Stimulated activated CD4-positive, alpha-beta T cell treated with anti-CD3 and anti-CD28 coated beads, Interleukin-15, amount 100 ng/mL, for 24 hours (primary cell): ENCODE data around the gene AMMECR1.
"Not testable (repeated sequence)": the region's sequence is repeated elsewhere in the genome, so short reads cannot be mapped to it uniquely, and the experiment has no call there.

Experiments used
- DNase-seq: peaks from one replicate; pipeline ENCODE4 v3.0.0-alpha.2; 2020

The AMMECR1 gene

DNA sequence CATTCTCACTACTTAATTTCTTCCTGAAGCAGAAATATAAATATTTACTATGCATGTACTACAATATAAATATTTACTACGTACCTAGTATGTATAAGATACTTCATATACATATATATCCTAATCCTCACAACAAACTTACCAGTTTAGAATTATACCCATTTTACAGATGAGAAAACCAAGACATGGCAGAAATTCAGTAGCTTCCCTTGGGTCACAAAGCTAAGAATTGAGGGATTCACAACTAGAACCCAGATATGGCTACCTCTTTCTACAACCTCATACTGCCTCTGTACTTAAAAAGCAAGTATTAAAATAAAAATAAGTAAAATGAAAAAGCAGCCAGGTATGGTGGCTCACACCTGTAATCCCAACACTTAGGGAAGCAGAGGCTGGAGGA, 65.9 kb downstream of the AMMECR1 start:
- no peak for DNase-seq

DNA sequence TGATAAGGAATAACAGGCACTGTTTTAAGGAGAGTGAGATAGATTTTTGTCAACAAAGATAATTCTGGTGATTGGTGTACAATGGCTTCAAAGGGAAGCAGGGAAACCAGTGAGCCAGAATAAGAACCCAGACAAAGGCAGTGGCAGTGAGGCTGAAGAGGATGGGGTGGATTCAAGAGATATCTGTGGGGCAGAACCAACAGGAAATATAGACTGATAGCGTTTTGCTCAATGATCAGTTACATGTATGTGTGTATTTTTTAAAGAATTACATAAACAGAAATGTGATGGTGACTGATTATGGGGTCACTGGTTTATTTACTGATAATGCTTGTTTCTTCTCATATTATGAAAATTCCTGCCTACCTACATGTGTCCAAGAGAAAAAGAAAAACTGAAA, 66.4 kb downstream of the AMMECR1 start:
- no peak for DNase-seq

DNA sequence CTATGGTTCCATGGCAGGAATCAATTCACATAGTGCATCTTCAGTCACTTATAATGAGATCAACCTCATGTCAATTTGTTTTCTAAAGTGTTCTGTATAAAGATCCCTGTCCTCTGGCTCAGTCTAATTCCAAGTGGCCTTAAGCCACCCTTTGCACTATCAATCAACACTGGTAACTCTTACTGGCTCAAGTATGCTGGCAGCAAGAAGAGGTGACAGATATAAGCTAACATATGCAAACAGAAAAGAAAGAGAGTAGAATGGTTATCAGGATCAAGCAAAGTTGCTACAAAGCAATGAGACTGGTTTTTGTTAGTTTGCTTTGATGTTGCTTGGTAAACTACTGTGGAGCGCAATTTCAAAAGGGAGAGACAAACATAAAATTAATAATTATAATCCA, 67.0 kb downstream of the AMMECR1 start:
- DNase-seq: no peak

DNA sequence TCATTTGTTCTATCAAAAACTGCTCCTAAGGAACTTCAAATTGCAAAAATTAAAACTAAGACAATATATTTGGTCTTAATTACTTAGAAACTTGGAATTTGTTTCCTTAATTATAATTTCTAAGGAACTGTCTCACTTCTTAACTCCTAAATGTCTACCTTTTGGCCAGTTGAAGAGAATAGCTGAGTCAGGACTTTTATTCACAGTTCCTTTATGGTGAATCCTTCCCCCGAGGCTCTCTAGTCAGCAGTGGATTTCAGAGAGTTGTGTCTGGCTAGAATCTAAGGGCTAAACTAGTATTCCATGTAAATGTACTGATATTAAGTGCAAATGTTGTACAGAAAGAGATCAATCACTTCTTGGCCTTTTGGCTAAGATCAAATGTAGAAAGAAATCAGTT, 69.3 kb downstream of the AMMECR1 start:
- no peak for DNase-seq

DNA sequence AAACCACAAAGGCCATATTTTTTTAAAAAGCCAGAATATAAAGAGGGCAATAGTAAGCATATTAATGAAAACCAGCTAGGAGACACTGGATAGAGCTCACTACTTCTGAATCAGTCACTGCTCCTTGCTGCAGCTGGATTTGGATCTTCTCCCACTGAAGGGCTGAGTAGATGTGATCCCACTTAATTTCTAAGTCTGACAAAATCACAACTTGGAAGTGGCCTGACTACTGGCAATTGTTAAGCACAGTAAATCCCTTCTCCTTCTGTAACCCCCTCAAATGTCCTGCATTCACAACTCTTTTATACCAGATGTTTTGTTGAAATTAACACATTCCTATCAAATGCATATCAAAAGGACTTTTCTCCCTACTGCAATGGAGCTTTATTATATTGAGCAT, 72.9 kb downstream of the AMMECR1 start:
- no peak for DNase-seq

DNA sequence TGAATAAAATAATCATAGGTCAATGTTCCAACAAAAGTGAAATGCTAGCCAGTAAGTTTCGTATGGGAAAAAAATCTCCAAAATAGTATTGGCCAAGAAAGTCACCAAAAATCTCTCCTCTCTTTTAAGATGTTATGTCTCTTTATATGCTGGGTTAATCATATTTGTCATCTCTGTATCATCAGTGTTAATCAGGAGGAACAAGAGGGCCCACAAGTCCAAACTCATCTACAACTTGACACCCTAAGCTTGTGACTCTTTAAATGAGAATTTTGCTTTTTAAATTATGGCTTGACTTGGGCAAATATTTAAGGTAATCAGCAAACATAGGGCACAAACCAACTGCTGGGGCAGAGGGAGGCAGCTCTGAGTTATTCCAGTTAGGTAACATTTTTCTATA, 75.5 kb downstream of the AMMECR1 start:
- DNase-seq: no peak

DNA sequence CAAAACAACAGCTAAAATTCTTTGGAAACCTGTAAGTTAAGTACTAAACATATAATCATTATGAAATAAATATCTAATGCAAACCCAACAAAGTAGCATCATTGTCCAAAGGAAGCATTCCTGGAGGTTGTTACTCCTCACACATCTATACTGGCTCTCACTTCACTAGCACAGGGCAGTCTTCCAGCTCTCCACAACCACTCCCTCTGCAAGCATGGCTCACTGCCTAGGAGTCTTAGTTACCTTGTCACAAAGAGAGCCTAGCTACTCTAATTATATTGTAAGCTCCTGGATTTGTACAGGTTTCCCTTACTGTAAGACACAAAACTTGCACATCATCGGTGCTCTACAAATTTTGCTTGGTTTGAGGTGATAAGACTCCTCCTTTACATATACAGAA, 76.1 kb downstream of the AMMECR1 start:
- DNase-seq: no peak

DNA sequence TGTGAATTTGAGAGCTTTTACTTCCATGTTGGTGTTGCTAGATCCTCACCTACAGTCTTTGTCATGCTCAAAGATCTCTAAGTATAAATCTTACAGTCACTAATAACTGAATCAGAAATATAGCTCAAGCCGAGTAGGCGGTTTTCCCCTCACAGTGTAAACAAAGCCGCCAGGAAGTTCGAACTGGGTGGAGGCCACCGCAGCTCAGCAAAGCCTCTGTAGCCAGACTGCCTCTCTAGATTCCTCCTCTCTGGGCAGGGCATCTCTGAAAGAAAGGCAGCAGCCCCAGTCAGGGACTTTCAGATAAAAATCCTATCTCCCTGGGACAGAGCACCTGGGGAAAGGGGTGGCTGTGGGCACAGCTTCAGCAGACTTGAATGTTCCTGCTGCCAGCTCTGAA, 79.6 kb downstream of the AMMECR1 start:
- DNase-seq: peak; percentile 25

DNA sequence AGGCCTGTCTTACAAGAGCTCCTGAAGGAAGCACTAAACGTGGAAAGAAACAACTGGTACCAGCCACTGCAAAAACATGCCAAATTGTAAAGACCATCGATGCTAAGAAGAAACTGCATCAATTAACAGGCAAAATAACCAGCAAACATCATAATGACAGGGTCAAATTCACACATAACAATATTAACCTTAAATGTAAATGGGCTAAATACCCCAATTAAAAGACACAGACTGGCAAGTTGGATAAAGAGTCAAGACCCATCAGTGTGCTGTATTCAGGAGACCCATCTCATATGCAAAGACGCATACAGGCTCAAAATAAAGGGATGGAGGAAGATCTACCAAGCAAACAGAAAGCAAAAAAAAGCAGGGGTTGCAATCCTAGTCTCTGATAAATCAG, 86.4 kb downstream of the AMMECR1 start:
- DNase-seq: not testable (repeated sequence)

DNA sequence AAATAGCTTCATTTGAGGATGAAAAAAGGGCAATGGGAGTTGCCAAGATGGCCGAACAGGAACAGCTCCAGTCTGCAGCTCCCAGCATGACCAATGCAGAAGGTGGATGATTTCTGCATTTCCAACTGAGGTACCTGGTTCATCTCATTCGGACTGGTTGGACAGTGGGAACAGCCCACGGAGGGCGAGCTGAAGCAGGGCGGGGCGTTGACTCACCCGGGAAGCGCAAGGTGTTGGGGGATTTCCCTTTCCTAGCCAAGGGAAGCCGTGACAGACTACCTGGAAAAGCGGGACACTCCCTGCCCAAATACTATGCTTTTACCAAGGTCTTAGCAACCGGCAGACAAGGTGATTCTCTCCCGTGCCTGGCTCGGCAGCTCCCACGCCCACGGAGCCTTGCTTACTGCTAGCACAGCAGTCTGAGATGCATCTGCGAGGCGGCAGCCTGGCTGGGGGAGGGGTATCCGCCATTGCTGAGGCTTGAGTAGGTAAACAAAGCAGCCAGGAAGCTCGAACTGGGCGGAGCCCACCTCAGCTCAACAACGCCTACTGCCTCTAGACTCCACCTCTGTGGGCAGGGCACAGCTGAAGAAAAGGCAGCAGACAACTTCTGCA, 88.3 kb downstream of the AMMECR1 start:
- DNase-seq: peak; percentile 75

DNA sequence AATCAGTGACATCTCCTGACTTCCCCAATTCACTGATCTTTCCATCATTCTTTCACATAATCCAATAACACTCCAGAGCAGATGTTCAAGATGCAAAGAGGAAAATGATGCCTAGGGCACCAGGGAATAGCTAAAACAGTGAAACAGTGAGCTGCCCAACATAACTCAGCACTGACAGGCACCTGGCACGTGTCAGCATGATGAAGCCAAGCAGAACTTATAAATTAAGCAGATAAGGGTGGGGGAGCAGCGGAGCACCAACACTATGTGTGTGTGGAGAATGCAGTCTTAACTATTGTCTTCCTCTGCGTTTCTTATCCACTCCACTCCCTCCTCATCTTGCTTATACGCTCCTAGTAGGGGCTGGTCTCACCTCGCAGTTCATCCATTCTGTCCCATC, 89.4 kb downstream of the AMMECR1 start:
- DNase-seq: no peak

DNA sequence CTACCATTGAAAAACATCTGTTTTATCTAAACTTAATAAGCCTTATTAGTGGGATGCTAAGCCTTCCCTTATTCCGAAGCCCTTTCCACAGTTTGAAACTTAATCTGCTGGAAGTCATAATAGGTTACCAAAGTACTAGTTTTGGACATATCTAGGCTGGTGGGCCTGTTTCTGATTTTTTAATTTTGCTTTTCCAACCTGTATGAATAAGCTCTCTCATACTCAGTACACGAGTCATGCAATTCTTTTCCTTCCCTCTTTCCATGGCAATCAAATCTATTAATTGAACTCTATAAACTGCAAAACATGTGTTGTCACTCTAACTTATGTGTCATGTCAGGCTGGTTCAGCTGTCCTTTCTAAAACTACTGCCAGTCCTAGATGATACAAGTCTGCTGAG, 91.0 kb downstream of the AMMECR1 start:
- DNase-seq: no peak

DNA sequence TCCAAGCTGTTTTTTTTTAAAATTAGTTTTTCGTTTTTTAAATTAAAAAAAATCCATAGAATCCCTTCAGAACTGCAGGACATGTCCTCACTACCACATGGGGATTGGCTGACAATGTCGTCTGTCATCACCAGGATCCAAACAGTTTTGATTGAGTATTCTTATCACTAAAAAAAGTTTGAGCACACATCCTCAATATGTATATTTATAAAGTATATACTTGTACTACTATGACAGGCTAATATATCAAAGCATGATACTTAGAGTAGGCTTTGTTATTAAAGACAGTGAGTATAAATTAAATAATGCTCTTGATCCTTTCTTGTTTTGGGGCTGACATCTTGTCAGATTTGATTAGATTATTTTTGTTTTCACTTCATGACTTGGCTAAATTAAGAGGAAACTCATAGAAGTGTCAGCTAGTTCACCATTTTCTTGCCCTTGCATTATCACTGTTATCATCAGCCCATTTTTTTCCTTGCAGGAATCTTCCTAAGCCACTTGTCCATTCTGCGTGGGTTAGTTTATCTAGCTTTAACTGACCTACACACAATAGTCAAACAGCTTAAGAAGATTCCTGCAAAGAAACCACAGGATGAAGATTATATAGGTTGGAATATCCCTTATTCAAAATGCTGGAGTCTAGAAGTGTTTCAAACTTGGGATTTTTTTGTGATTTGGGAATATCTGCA, 92.8 kb downstream of the AMMECR1 start:
- no peak for DNase-seq

DNA sequence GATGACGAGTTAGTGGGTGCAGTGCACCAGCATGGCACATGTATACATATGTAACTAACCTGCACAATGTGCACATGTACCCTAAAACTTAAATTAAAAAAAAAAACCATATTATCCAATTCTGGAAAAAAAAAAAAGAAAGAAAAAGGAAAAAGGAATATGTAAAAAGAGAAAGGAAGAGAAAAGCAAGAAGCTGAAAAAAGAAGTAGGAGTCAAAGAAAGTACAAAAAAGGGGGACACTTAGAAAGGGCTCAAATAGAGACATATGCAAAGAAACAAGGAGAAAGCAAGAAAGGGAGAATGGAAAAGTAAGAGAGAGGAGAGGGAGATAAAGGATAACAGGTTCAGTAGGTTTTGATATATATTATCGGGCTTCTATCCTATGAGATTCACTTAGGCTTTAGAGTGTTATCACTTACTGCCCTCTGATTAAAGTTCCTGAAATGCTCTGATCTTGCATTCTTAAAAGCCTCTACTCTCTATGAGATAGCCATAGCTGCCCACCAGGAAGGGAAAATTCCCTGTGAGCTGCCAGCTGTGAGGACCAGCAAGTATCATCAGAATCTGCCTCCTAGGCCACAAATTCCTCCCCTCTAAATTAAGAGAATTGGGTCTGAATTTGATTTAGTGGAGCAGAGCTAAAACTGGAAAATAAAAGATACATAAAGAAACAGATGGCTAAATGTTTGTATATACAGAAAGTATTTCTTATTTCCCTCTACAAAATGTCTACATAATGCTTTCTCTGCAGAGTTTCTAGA, 95.2 kb downstream of the AMMECR1 start:
- no peak for DNase-seq

DNA sequence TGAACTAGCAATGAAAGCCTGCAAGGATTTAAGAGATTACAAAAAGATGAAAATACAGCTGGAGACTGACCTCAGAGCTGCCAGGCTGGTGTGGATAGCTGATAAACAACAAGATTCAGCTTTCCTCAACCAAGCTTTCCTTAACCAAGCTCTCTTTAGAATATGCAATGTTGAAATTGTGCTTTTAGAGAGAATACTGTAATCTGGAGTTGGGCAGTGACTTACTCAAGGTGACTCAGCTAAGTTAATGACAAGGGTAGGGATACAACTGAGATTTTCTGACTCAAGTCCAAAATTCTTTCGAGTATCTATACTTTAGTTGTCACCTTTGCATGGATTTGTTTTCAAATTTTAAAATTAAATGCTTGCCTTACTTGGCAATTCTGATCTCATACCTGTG, 98.0 kb downstream of the AMMECR1 start:
- no peak for DNase-seq

DNA sequence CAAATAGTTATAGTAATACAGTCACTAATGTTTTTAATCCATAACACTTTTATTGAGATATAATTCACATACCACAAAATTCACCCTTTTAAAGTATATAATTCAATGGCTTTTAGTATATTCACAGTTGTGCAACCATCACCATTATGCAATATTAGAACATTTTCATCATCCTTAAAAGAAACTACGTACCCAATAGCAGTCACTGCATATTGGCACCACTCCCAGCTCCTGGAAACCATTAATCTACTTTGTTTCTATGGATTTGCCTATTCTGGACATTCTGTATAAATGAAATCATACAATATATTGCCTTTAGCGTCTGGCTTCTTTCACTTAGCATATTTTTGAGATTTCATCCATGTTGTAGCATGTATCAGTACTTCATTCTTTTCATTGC, 99.3 kb downstream of the AMMECR1 start:
- no peak for DNase-seq

DNA sequence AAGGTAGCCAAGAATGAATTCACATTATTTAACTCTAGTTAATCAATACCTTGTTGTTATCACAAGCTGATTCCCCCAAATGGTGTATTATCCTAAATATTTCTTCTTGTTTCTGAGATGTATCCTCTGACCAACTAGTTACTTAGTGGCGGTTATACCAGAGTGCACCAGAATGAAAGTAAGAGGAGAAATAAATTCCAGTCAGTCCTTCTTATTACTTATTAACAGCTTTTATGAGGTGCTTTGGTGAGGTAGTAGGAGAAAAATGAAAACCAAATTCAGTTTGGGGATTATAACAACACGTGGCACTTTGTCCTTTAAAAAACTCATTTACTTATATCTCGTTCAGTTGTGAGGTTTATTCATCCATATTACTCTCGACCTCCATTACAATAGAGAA, 101.9 kb downstream of the AMMECR1 start:
- DNase-seq: no peak

DNA sequence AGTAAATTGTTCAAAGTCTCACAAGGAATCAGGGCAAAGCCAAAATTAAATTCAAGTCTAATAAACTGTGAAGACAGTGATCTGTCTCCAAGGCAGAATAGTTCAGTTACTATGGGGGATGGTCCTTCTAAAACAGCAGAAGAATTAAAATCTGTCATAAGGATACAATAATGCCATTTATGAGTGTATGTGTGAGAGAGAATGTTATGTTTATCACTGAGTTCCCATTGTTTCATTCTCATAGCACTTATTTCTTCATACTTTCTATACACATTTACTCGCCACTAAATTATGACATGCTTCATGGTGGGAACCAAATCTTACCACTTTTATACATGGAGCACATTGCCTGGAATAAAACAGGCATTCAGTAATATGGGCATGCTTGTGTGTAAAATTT, 102.5 kb downstream of the AMMECR1 start:
- no peak for DNase-seq

DNA sequence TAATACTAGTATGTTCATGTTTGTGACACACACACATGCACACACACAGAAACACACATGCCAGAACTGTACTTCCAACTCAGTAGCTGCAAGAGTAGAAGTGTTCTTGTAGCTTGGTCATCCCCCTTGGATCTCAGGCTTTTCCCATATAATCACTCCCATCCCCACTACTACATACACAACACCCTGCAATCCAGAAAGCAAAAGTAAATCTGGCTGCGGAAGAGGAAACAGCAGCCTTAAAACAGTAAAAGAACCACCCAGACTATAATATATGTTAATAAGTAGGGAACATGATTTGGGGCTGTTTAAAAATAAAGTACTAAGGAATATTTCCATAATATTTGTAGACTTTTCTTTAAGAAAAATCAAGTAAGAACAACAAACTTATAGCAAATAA, 103.2 kb downstream of the AMMECR1 start:
- no peak for DNase-seq

DNA sequence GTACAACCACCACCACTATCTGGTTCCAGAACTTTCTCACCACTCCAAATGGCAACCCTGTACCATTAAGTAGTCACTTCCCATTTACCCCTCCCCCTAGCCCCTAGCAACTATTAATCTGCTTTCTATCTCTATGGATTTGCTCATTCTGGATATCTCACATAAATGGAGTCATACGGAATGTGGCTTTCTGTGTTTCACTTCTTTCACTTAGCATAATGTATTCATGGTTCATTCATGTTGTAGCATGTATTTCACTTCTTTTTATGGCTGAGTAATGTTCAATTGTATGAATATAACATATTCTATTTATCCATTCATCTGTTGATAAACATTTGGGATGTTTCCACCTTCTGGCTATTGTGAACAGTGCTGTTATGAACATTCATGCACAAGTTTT, 104.7 kb downstream of the AMMECR1 start:
- no peak for DNase-seq

DNA sequence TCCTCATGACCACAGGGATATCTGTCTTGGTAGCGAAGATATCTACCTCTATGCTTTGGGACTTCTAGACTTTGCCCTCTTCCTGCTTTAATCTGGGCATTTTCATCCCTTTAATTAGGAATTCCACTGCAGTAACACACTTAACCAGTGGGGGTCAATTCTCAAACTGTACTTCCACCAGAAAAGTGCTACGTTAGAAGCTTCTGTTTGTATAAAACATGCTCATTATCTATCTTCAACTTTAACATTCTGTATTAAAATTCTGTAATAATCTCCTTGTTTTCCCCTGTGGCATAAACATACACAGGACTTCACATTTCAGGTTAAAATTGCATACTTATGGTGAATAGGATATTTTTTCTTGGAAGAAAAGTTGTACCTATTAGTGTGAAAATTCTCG, 105.6 kb downstream of the AMMECR1 start:
- DNase-seq: no peak

DNA sequence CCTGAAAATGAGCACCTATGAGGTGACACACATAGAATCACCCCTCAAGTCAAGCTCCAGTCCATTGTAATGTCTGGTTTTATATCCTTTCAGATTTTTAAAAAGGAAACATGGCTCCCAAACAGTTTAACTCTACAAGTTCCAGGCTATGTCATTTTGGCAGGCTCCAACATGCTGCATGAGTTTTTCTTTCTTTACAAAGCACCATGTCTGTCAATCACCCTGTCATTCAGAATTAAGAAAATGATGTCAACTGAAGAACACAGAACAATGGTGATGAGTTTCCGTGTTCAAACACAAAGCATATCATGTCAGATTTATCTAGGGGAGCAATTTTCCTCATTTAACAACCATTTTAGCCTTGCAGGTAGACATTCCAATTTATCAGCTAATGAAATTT, 106.5 kb downstream of the AMMECR1 start:
- no peak for DNase-seq

DNA sequence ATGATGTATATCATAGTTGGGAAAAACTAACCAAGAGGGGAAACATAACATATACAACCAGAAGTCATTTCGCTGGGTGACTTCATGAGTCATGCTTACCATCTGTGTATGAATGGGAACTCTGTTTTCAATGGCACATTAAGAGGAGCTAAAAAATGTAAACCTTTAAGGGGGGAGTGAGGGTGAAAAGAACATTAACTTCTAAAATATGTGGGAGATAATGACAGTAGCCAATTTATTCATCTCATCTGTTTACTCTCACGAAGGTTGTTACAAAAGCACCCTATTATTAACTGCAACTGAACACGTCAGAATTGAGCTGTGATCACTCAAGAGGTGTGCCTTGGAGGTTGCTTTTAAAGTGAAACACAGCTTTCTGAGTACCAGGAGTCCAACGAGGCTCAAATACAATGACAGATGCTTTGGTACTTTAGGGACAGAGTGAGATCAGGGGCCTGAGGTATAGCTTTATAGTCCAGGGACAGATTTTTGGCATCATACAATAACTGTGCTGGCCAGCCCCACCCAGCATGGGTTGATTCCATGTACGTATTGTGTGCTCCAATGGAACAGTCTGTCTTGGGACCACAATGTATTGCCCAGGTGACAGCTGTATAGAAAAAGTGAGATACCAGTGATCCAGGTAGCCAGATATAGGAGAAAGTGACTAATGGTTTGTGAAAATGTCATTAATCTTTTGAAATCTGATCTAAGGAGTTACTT, 107.3 kb downstream of the AMMECR1 start:
- no peak for DNase-seq

DNA sequence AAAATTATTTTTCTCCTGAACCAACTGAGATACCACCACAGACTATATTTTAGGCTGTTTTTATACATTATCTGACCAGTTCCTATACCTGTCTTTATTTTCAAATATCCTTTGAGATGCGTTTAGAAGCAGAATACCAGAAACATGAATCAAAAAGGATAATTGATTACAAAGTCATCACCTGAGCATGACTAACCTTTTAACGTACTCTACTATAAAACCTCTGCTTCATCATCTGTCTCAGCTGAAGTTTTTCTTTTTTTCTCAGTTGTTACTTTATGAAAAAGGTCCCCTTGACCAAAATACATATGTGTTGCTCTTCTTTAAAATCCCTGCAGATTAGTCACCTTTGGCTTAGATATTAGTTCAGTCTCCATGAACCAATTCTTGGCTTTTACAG, 109.8 kb downstream of the AMMECR1 start:
- no peak for DNase-seq
